GM23248 (cell line): ENCODE results near the gene MIER2.
"Not testable (repeated sequence)": the region's sequence is repeated elsewhere in the genome, so short reads cannot be mapped to it uniquely, and the experiment has no call there.

Experiments used
- EZH2 ChIP-seq: fragments of 200-600 bp; sonication (generic); IDR thresholded peaks from 2 replicates; pipeline ENCODE4 v1.6.1; 2018; ENCODE audit warnings: antibody characterized with exemption, mild to moderate bottlenecking; ENCODE audit not compliant: insufficient read depth, poor library complexity, severe bottlenecking
- EZH2phosphoT487 ChIP-seq: fragments of 200-600 bp; sonication (generic); IDR thresholded peaks from 2 replicates; pipeline ENCODE4 v1.6.1; 2018; ENCODE audit warnings: antibody characterized with exemption, moderate library complexity, mild to moderate bottlenecking, low read depth; ENCODE audit not compliant: insufficient read depth

GRCh38 chr19:270766-271318 is 73.8 kb downstream of the MIER2 start:
- TF ChIP-seq EZH2, EZH2phosphoT487: not testable (repeated sequence)
